SIG-M5 (cell line): Measurements from ENCODE around the gene MRC2.
"Not testable (repeated sequence)": the region's sequence is repeated elsewhere in the genome, so short reads cannot be mapped to it uniquely, and the experiment has no call there.

Source experiments
- DNase-seq: peaks from one replicate; lab custom pipeline; 2025; lab: John Stamatoyannopoulos, UW

The MRC2 gene

GRCh38 chr17:62612289-62612688 lies 15.2 kb upstream of the MRC2 start:
- DNase-seq, result not testable (repeated sequence)

- not testable (repeated sequence) for DNase-seq
These were observed 14.4 kb upstream of the MRC2 start for GRCh38 chr17:62613095-62613494.

GRCh38 chr17:62614142-62614541 lies 13.3 kb upstream of the MRC2 start:
- DNase-seq, result no peak

- DNase-seq, result no peak
These were observed 12.0 kb upstream of the MRC2 start for GRCh38 chr17:62615503-62615902.

- DNase-seq, result no peak
These were observed 10.2 kb upstream of the MRC2 start for GRCh38 chr17:62616993-62617893.

GRCh38 chr17:62617894-62618472 lies 9.5 kb upstream of the MRC2 start:
- DNase-seq, result no peak

GRCh38 chr17:62618647-62619416 lies 8.6 kb upstream of the MRC2 start:
- no peak for DNase-seq

- no peak for DNase-seq
These were observed 7.9 kb upstream of the MRC2 start for GRCh38 chr17:62619417-62620155.

- no peak for DNase-seq
These were observed 6.2 kb upstream of the MRC2 start for GRCh38 chr17:62621223-62621622.

GRCh38 chr17:62625184-62625869 lies 2.1 kb upstream of the MRC2 start:
- DNase-seq, result no peak

GRCh38 chr17:62625870-62626200 lies 1.6 kb upstream of the MRC2 start:
- DNase-seq, result no peak

- no peak for DNase-seq
These were observed 701 bp upstream of the MRC2 start for GRCh38 chr17:62626719-62627218.

- DNase-seq, result no peak
These were observed 599 bp downstream of the MRC2 start for GRCh38 chr17:62627904-62628633.

GRCh38 chr17:62628831-62629555 lies 1.5 kb downstream of the MRC2 start:
- no peak for DNase-seq

- no peak for DNase-seq
These were observed 2.3 kb downstream of the MRC2 start for GRCh38 chr17:62629556-62630364.

- no peak for DNase-seq
These were observed 3.1 kb downstream of the MRC2 start for GRCh38 chr17:62630365-62631085.

- DNase-seq, result no peak
These were observed 3.8 kb downstream of the MRC2 start for GRCh38 chr17:62631086-62631935.
